Caco-2 (cell line): ENCODE results near the gene PP2D1. TPM values are rescaled to one million over a fixed set of nuclear protein-coding genes. Genes with fewer than 3 reads are reported as not detected.
"Not testable (repeated sequence)": the region's sequence is repeated elsewhere in the genome, so short reads cannot be mapped to it uniquely, and the experiment has no call there.

Experiments
- BruUV-seq: library from RNA; stranded (reverse); fragments of 400-500 nt; replicated peaks from 2 replicates; lab custom pipeline; 2021; lab: Mats Ljungman, UMichigan
- CTCF ChIA-PET: fragments of 300-600 bp; sonication (Branson Sonifier 250); formaldehyde crosslinking; loops from one replicate; lab custom pipeline; 2022; ENCODE audit warnings: antibody characterized with exemption; lab: Charles Lee
- POLR2A ChIA-PET: fragments of 300-600 bp; sonication (Branson Sonifier 250); formaldehyde crosslinking; loops from one replicate; lab custom pipeline; 2022; ENCODE audit warnings: antibody characterized with exemption; lab: Charles Lee
- DNase-seq, 2 experiments: peaks; one replicate each; pipeline versions ENCODE4 v3.0.0 to v3.0.0-alpha.2; 2020 to 2022
- H3K27me3 ChIP-seq: replicated peaks from 2 replicates; pipeline ENCODE4 v1.6.0; 2011; ENCODE audit warnings: low read length; ENCODE audit not compliant: control insufficient read depth, insufficient read depth
- H3K36me3 ChIP-seq: 2 replicates; pipeline ENCODE4 v1.5.1; 2011; ENCODE audit warnings: low read length; ENCODE audit not compliant: control insufficient read depth, insufficient read depth
- H3K4me1 ChIP-seq: fragments of 250-450 bp; sonication (Bioruptor Pico); 2 replicates; pipeline ENCODE4 v1.5.1; 2020; ENCODE audit warnings: mild to moderate bottlenecking
- H3K4me3 ChIP-seq: 2 replicates; pipeline ENCODE4 v1.5.1; 2011; ENCODE audit warnings: low read depth, mild to moderate bottlenecking, control low read depth, low read length
- H3K9me3 ChIP-seq: fragments of 250-450 bp; sonication (Bioruptor Pico); 2 replicates; pipeline ENCODE4 v1.5.1; 2020; ENCODE audit warnings: mild to moderate bottlenecking, moderate library complexity
- H3K27ac Mint-ChIP-seq: one replicate; pipeline ENCODE4 v1.8.0; 2022; ENCODE audit warnings: mixed read lengths; ENCODE audit not compliant: unreplicated experiment
- H3K27me3 Mint-ChIP-seq: one replicate; pipeline ENCODE4 v1.8.0; 2022; ENCODE audit warnings: mixed read lengths; ENCODE audit not compliant: insufficient read depth, unreplicated experiment
- H3K36me3 Mint-ChIP-seq: one replicate; pipeline ENCODE4 v1.8.0; 2022; ENCODE audit warnings: mild to moderate bottlenecking, mixed read lengths; ENCODE audit not compliant: insufficient read depth, unreplicated experiment
- H3K4me1 Mint-ChIP-seq: one replicate; pipeline ENCODE4 v1.8.0; 2022; ENCODE audit warnings: low read depth, mixed read lengths; ENCODE audit not compliant: unreplicated experiment
- H3K4me3 Mint-ChIP-seq: one replicate; pipeline ENCODE4 v1.8.0; 2022; ENCODE audit warnings: mild to moderate bottlenecking, moderate library complexity, mixed read lengths; ENCODE audit not compliant: unreplicated experiment
- H3K9me3 Mint-ChIP-seq: one replicate; pipeline ENCODE4 v1.8.0; 2022; ENCODE audit warnings: mixed read lengths; ENCODE audit not compliant: unreplicated experiment
- CTCF ChIP-seq, 2 experiments: fragments of 200-600 bp in 1 of 2; IDR thresholded peaks; 1 replicate in 1 of 2; 2 replicates in 1 of 2; pipeline versions ENCODE4 v1.5.1 to v1.8.0; 2011 to 2022; ENCODE audit warnings: antibody characterized with exemption in 1 of 2, control low read depth in 1 of 2, inconsistent platforms in 1 of 2, low read depth in 1 of 2, low read length in 1 of 2, mild to moderate bottlenecking in 1 of 2, moderate library complexity in 1 of 2; ENCODE audit not compliant: insufficient read depth in 1 of 2, severe bottlenecking in 1 of 2, unreplicated experiment in 1 of 2
- intact Hi-C: fragments of 100-400 bp; cut with micrococcal nuclease; formaldehyde crosslinking; loops from one replicate; pipeline ENCODE4 v1.10.0; 2022; ENCODE audit not compliant: unreplicated experiment
- total RNA-seq: library from RNA; stranded (reverse); gene quantifications from 2 replicates; pipeline ENCODE4 v1.2.3, GENCODE V29; 2022

PP2D1 gene
- total RNA-seq, 1 experiment from 2014 or later: not detected

GRCh38 chr3:20037255-20037996 is 25.4 kb upstream of the PP2D1 start:
- TF ChIP-seq CTCF (IDR thresholded peaks at IDR 0.05; ENCODE audit: insufficient read depth in 1 of 2, low read depth in 1 of 2, low read length in 1 of 2, severe bottlenecking in 1 of 2, unreplicated experiment in 1 of 2): no peak
- CTCF ChIA-PET: no interaction called here
- no TSS peak for BruUV-seq

DNA sequence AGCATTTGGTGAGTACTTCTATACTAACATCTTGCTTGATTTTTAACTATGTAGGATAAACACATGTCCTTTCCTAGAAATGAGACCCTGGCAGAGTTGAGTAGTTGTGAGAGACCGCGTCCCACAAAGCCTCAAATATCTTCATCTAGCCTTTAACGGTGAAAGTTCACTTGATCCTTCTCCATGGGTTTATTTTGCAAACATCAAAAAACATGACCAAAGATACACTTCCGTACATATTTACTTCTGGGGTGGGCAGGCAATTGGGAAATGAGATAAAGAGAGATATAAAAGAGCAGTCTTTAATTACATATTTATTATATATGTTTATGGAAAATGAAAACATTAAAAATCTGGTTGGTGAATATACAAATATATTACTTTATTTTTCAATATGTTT is 23.0 kb upstream of the PP2D1 start:
- Histone ChIP-seq H3K27me3 (no peaks in the 10 kb centered on the region), H3K4me1 (no peaks in the 10 kb centered on the region), H3K4me3 (no peak overlapping the region), H3K36me3 (no peaks in the 10 kb centered on the region), H3K9me3 (no peaks in the 10 kb centered on the region)
- CTCF ChIA-PET: no interaction called here
- DNase-seq: no peak
- H3K4me1 Mint-ChIP-seq: peaks cover 6% of the 10 kb centered on the region
- H3K27ac Mint-ChIP-seq: no peak overlapping the region
- BruUV-seq: no TSS peak
- H3K36me3 Mint-ChIP-seq: no peaks in the 10 kb centered on the region
- H3K9me3 Mint-ChIP-seq: no peaks in the 10 kb centered on the region
- H3K27me3 Mint-ChIP-seq: no peaks in the 10 kb centered on the region
- intact Hi-C loops: no loop called here
- TF ChIP-seq CTCF (IDR thresholded peaks at IDR 0.05; ENCODE audit: insufficient read depth in 1 of 2, low read depth in 1 of 2, low read length in 1 of 2, severe bottlenecking in 1 of 2, unreplicated experiment in 1 of 2): no peak
- POLR2A ChIA-PET: no interaction called here
- no peak overlapping the region for H3K4me3 Mint-ChIP-seq

More at GRCh38 chr3:20037255-20037996, 25.4 kb upstream of the PP2D1 start:
- Histone ChIP-seq H3K4me3 (no peak overlapping the region), H3K4me1 (0 out of 2 replicates have a peak, but pooled peaks cover 4% of the 10 kb centered on the region), H3K36me3 (no peaks in the 10 kb centered on the region), H3K27me3 (no peaks in the 10 kb centered on the region), H3K9me3 (no peaks in the 10 kb centered on the region)
- no peak for DNase-seq
- Mint-ChIP-seq H3K9me3 (no peaks in the 10 kb centered on the region), H3K4me3 (no peak overlapping the region), H3K4me1 (peaks cover 13% of the 10 kb centered on the region), H3K27me3 (no peaks in the 10 kb centered on the region), H3K27ac (no peak overlapping the region), H3K36me3 (no peaks in the 10 kb centered on the region)
- POLR2A ChIA-PET: no interaction called here
- intact Hi-C loops: no loop called here

- H3K4me1 ChIP-seq, intact Hi-C loops, H3K9me3 Mint-ChIP-seq, H3K4me3 ChIP-seq, H3K4me1 Mint-ChIP-seq, POLR2A ChIA-PET, H3K27ac Mint-ChIP-seq, DNase-seq, H3K27me3 Mint-ChIP-seq, BruUV-seq, H3K36me3 ChIP-seq, H3K36me3 Mint-ChIP-seq, CTCF ChIA-PET, H3K4me3 Mint-ChIP-seq, H3K27me3 ChIP-seq, H3K9me3 ChIP-seq: not testable (repeated sequence)
These were observed 19.9 kb upstream of the PP2D1 start for GRCh38 chr3:20031939-20032338.
